Measurements from ENCODE around the gene SLC16A13. TPM values are rescaled to one million over a fixed set of nuclear protein-coding genes. Genes with fewer than 3 reads are reported as not detected.

SLC16A13 gene
- total and polyA plus RNA-seq, 10 of the 15 experiments (the other 5 are each of a cell fraction or from before 2014, with no cell fraction given): 0.34 to 12.1 (median 3.3) TPM

DNA sequence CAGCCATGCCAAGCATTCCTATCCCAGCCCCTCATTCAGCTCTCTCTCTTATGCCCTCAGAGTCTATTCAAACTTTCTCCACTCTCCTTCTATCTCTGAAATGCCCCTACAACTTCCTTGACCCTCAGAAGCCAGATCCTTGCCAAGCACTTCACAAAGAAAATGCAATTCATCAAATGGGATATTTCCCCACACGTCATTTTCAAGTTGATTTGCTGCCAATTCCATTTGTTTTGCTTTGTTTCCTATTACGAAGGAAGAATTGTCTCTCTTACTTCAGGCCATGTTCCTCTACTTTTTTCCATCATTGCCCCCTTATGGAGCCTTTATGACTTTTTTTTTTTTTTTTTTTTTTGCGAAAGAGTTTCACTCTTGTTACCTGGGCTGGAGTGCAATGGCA is 49.1 kb upstream of the SLC16A13 start:
- ChIA-PET POLR2A (no interaction called here), SMC1A (ENCODE audit: uncharacterized antibody, unreplicated experiment) (no interaction called here), RAD21 (ENCODE audit: unreplicated experiment) (no interaction called here), CTCF (interaction anchor here (2.0 kb wide), 1 partner anchor 18 kb away, joined by 5 read pairs; no protein-coding TSS in a partner anchor)
- no peak overlapping the region for H3K9ac ChIP-seq (ENCODE audit: control insufficient read depth, insufficient read depth, low read length)
- no peaks in the 10 kb centered on the region for H3K79me2 ChIP-seq (ENCODE audit: control insufficient read depth, insufficient read depth, low read length)
- FAIRE-seq (no peak), ATAC-seq (no peak), DNase-seq (ENCODE audit: low read depth, low spot score) (no peak)
- no peak overlapping the region for H3K4me3 ChIP-seq
- H3K4me2 ChIP-seq (ENCODE audit: control insufficient read depth, insufficient read depth): no peak overlapping the region
- H3K27me3 ChIP-seq (replicated peaks in 1 of 2; ENCODE audit: control insufficient read depth in 2 of 2, insufficient read depth in 2 of 2, low read length in 1 of 2): no peaks in the 10 kb centered on the region
- H4K20me1 ChIP-seq (ENCODE audit: control insufficient read depth, insufficient read depth): no peaks in the 10 kb centered on the region
- H3K9me3 ChIP-seq (replicated peaks; ENCODE audit: control insufficient read depth, insufficient read depth, low read length): no peaks in the 10 kb centered on the region
- 43% methylated on average over 2 of the region's 3 CpGs for WGBS (ENCODE audit: insufficient coverage, insufficient replicate concordance, low lambda C conversion rate, missing lambda C conversion rate)
- H3K36me3 ChIP-seq (ENCODE audit: control insufficient read depth in 2 of 2, insufficient read depth in 2 of 2, low read length in 1 of 2): no peaks in the 10 kb centered on the region
- H2AFZ ChIP-seq (ENCODE audit: control insufficient read depth, low read depth, low read length): no peak overlapping the region
- no peaks in the 10 kb centered on the region for H3K4me1 ChIP-seq (ENCODE audit: control insufficient read depth, insufficient read depth, low read length)
- no peak for TF ChIP-seq YBX1 (IDR thresholded peaks at IDR 0.05)
- no peak for TF ChIP-seq MEF2A (IDR thresholded peaks at IDR 0.05; ENCODE audit: insufficient read depth, low read depth, low read length)
- in situ Hi-C loops (cut with MboI) (no loop called here), intact Hi-C loops (cut with micrococcal nuclease; ENCODE audit: unreplicated experiment) (no loop called here)
- H3K27ac ChIP-seq (ENCODE audit: control insufficient read depth, insufficient read depth): no peak overlapping the region
- no TSS peak for BruUV-seq (replicated peaks)

- SMC1A ChIA-PET (ENCODE audit: uncharacterized antibody, unreplicated experiment): interaction anchor here (2.2 kb wide), 1 partner anchor 15 kb away, joined by 5 read pairs; no protein-coding TSS in a partner anchor
- no peaks in the 10 kb centered on the region for H4K20me1 ChIP-seq (ENCODE audit: control insufficient read depth, insufficient read depth)
- ATAC-seq (no peak), FAIRE-seq (no peak), DNase-seq (ENCODE audit: low read depth, low spot score) (no peak)
- H3K79me2 ChIP-seq (ENCODE audit: control insufficient read depth, insufficient read depth, low read length): no peaks in the 10 kb centered on the region
- 79% methylated on average over 2 of the region's 2 CpGs for WGBS (ENCODE audit: insufficient coverage, insufficient replicate concordance, low lambda C conversion rate, missing lambda C conversion rate)
- H3K36me3 ChIP-seq (ENCODE audit: control insufficient read depth in 2 of 2, insufficient read depth in 2 of 2, low read length in 1 of 2): no peaks in the 10 kb centered on the region
- CTCF ChIA-PET: interaction anchor here (1.4 to 2.4 kb wide), 2 partner anchors 14 to 75 kb away, joined by 4 to 17 read pairs; no protein-coding TSS in a partner anchor
- no peaks in the 10 kb centered on the region for H3K4me1 ChIP-seq (ENCODE audit: control insufficient read depth, insufficient read depth, low read length)
- no peak overlapping the region for H2AFZ ChIP-seq (ENCODE audit: control insufficient read depth, low read depth, low read length)
- in situ Hi-C loops (cut with MboI) (no loop called here), intact Hi-C loops (cut with micrococcal nuclease; ENCODE audit: unreplicated experiment) (no loop called here)
- no peaks in the 10 kb centered on the region for H3K27me3 ChIP-seq (replicated peaks in 1 of 2; ENCODE audit: control insufficient read depth in 2 of 2, insufficient read depth in 2 of 2, low read length in 1 of 2)
- no peak overlapping the region for H3K4me2 ChIP-seq (ENCODE audit: control insufficient read depth, insufficient read depth)
- H3K9me3 ChIP-seq (replicated peaks; ENCODE audit: control insufficient read depth, insufficient read depth, low read length): no peaks in the 10 kb centered on the region
- RAD21 ChIA-PET (ENCODE audit: unreplicated experiment): no interaction called here
- no TSS peak for BruUV-seq (replicated peaks)
- H3K27ac ChIP-seq (ENCODE audit: control insufficient read depth, insufficient read depth): no peak overlapping the region
- no peak overlapping the region for H3K9ac ChIP-seq (ENCODE audit: control insufficient read depth, insufficient read depth, low read length)
- POLR2A ChIA-PET: no interaction called here
- H3K4me3 ChIP-seq: no peak overlapping the region
- TF ChIP-seq MYC (IDR thresholded peaks at IDR 0.05; ENCODE audit: insufficient read depth, insufficient read length, insufficient replicate concordance, low read length, severe bottlenecking) (no peak), SREBF2 (IDR thresholded peaks at IDR 0.05; ENCODE audit: low read length) (no peak), ZBED1 (IDR thresholded peaks at IDR 0.05; ENCODE audit: borderline replicate concordance) (no peak), MXI1 (IDR thresholded peaks at IDR 0.05; ENCODE audit: low read depth, low read length) (no peak), KLF5 (IDR thresholded peaks at IDR 0.05; ENCODE audit: partially characterized antibody) (no peak), SPI1 (IDR thresholded peaks at IDR 0.05; ENCODE audit: borderline replicate concordance, insufficient read depth, low read depth, low read length) (no peak), PAX5 (IDR thresholded peaks at IDR 0.05; ENCODE audit: borderline replicate concordance, low read depth, low read length) (no peak), ZNF274 (IDR thresholded peaks at IDR 0.05; ENCODE audit: insufficient read depth, insufficient read length) (no peak), MTA2 (IDR thresholded peaks at IDR 0.05; ENCODE audit: low read depth) (no peak), ZNF217 (IDR thresholded peaks at IDR 0.05) (no peak), IRF4 (IDR thresholded peaks at IDR 0.05; ENCODE audit: low read depth, low read length) (no peak)
- TF ChIP-seq, protein P1, sequence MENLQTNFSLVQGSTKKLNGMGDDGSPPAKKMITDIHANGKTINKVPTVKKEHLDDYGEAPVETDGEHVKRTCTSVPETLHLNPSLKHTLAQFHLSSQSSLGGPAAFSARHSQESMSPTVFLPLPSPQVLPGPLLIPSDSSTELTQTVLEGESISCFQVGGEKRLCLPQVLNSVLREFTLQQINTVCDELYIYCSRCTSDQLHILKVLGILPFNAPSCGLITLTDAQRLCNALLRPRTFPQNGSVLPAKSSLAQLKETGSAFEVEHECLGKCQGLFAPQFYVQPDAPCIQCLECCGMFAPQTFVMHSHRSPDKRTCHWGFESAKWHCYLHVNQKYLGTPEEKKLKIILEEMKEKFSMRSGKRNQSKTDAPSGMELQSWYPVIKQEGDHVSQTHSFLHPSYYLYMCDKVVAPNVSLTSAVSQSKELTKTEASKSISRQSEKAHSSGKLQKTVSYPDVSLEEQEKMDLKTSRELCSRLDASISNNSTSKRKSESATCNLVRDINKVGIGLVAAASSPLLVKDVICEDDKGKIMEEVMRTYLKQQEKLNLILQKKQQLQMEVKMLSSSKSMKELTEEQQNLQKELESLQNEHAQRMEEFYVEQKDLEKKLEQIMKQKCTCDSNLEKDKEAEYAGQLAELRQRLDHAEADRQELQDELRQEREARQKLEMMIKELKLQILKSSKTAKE (IDR thresholded peaks at IDR 0.05; ENCODE audit: low read depth, poor library complexity, severe bottlenecking): no peak
Measured at GRCh38 chr17:6989779-6990178, 46.0 kb upstream of the SLC16A13 start.

All from GM12878 (cell line).